K562 (cell line): ENCODE data around the gene HMGB1. TPM values are rescaled to one million over a fixed set of nuclear protein-coding genes. Genes with fewer than 3 reads are reported as not detected.
A peak's percentile ranks its signal among the peaks of the same experiment; 100 is the strongest.

Experiments used
- ADNP ChIP-seq: fragments of 200-800 bp; sonication (Bioruptor generic); IDR thresholded peaks from 2 replicates; pipeline ENCODE4 v1.6.1; 2016; ENCODE audit warnings: missing genetic modification characterization, missing compliant biosample characterization
- CREB1 ChIP-seq, 2 experiments: sonication (generic) in 1 of 2; formaldehyde crosslinking in 1 of 2; IDR thresholded peaks; 2 replicates each; pipeline versions ENCODE4 v1.6.1 to v1.8.0; 2012 to 2022; ENCODE audit warnings: inconsistent platforms in 1 of 2, mild to moderate bottlenecking in 1 of 2, missing genetic modification reagents in 1 of 2, moderate library complexity in 1 of 2
- CREB3L1 ChIP-seq: fragments of 450-650 bp; IDR thresholded peaks from 2 replicates; pipeline ENCODE4 v1.6.1; 2014; ENCODE audit warnings: low read depth, mild to moderate bottlenecking, moderate library complexity, borderline replicate concordance
- HOXB6 ChIP-seq: fragments of 250-450 bp; sonication (Bioruptor Pico); IDR thresholded peaks from 2 replicates; pipeline ENCODE4 v1.5.1; 2022; ENCODE audit warnings: mild to moderate bottlenecking, borderline replicate concordance
- PPARD ChIP-seq: fragments of 250-450 bp; sonication (Bioruptor Pico); IDR thresholded peaks from 2 replicates; pipeline ENCODE4 v1.8.0; 2022; ENCODE audit warnings: inconsistent platforms, mild to moderate bottlenecking, moderate library complexity
- RAD21 ChIP-seq, 2 experiments: fragments of 250-450 bp in 1 of 2; fragments of 450-650 bp in 1 of 2; sonication (Bioruptor Pico) in 1 of 2; formaldehyde crosslinking in 1 of 2; IDR thresholded peaks in 1 of 2; conservative IDR thresholded peaks in 1 of 2; 2 replicates each; pipeline versions ENCODE4 v1.4.0 to v1.8.0; 2020 to 2022; ENCODE audit warnings: mild to moderate bottlenecking in 2 of 2, moderate library complexity in 1 of 2
- SAFB ChIP-seq: fragments of 200-400 bp; formaldehyde crosslinking; IDR thresholded peaks from 2 replicates; pipeline ENCODE4 v1.6.1; 2017; ENCODE audit warnings: low read depth, low read length, borderline replicate concordance
- SIRT6 ChIP-seq: IDR thresholded peaks from one replicate; pipeline ENCODE4 v1.6.1; 2012; ENCODE audit warnings: low read depth, mild to moderate bottlenecking, control low read depth, inconsistent platforms, low read length, moderate library complexity
- STAT5A ChIP-seq: IDR thresholded peaks from 2 replicates; pipeline ENCODE4 v1.6.1; 2012; ENCODE audit warnings: low read length, inconsistent platforms, borderline replicate concordance
- TCF15 ChIP-seq: fragments of 250-450 bp; sonication (Bioruptor Pico); IDR thresholded peaks from 2 replicates; pipeline ENCODE4 v1.8.0; 2022; ENCODE audit warnings: moderate library complexity, mild to moderate bottlenecking, inconsistent platforms
- TCF3 ChIP-seq: sonication (generic); formaldehyde crosslinking; IDR thresholded peaks from 2 replicates; pipeline ENCODE4 v1.4.0; 2020; ENCODE audit warnings: mild to moderate bottlenecking, missing genetic modification reagents
- YY1 ChIP-seq, 3 experiments: IDR thresholded peaks; 2 replicates each; pipeline ENCODE4 v1.6.1; 2011; ENCODE audit warnings: low read length in 2 of 3, mild to moderate bottlenecking in 2 of 3, moderate library complexity in 2 of 3, borderline replicate concordance in 1 of 3, control low read depth in 1 of 3, low read depth in 1 of 3; ENCODE audit not compliant: insufficient read depth in 3 of 3, insufficient replicate concordance in 2 of 3, control insufficient read depth in 1 of 3, insufficient read length in 1 of 3; ENCODE audit errors: extremely low read depth in 1 of 3
- ZBTB49 ChIP-seq: sonication (generic); formaldehyde crosslinking; IDR thresholded peaks from 2 replicates; pipeline ENCODE4 v1.8.0; 2022; ENCODE audit warnings: missing genetic modification reagents, mild to moderate bottlenecking, borderline replicate concordance
- ZHX1 ChIP-seq: fragments of 150-350 bp; conservative IDR thresholded peaks from 2 replicates; pipeline ENCODE4 v1.6.1; 2014; ENCODE audit warnings: low read length
- ZNF143 ChIP-seq: sonication (generic); formaldehyde crosslinking; IDR thresholded peaks from 2 replicates; pipeline ENCODE4 v1.9.0; 2022; ENCODE audit warnings: mild to moderate bottlenecking, missing genetic modification reagents
- polyA plus RNA-seq, 8 experiments: library from polyadenylated mRNA; depleted of rRNA in 4 of 8; stranded (reverse) in 5 of 8; unstranded in 3 of 8; fragments of >200 nt; fragmentation: Nextera tagmentation in 2 of 8; fragmentation: Illumina TruSeq in 1 of 8; extraction: Ambion mirVana in 2 of 8; extraction: Trizol in 1 of 8; gene quantifications; 2 replicates each; pipeline versions ENCODE4 v1.2.1 to v1.2.3, GENCODE V29; 2011 to 2014; ENCODE audit warnings: inconsistent platforms in 1 of 8, missing spikeins in 1 of 8
- total RNA-seq, 7 experiments: library from RNA; depleted of rRNA in 6 of 7; stranded (reverse); fragments of >200 nt in 6 of 7; fragmentation: Illumina TruSeq in 2 of 7; extraction: Trizol in 2 of 7; gene quantifications; 2 replicates each; pipeline versions ENCODE4 v1.2.1 to v1.2.3, GENCODE V29; 2011 to 2021; ENCODE audit warnings: low replicate concordance in 1 of 7
- TF ChIP-seq, protein P1 (sequence below): fragments of 200-400 bp; formaldehyde crosslinking; IDR thresholded peaks from 2 replicates; pipeline ENCODE4 v1.6.1; 2017; ENCODE audit warnings: mild to moderate bottlenecking, low read depth, low read length, moderate library complexity

Gene HMGB1
- total and polyA plus RNA-seq, 9 of the 15 experiments (the other 6 are each of a cell fraction or from before 2014, with no cell fraction given), result 442 to 1,896 (median 933) TPM

- TF ChIP-seq CREB3L1 (no peak), TCF15 (no peak), SIRT6 (no peak), YY1 (IDR thresholded peaks at IDR 0.05; ENCODE audit: borderline replicate concordance in 1 of 3, control insufficient read depth in 1 of 3, extremely low read depth in 1 of 3, insufficient read depth in 3 of 3, insufficient read length in 1 of 3, insufficient replicate concordance in 2 of 3, low read depth in 1 of 3, low read length in 2 of 3) (no peak), ZNF143 (CRISPR knock-in tag) (no peak), CREB1 (IDR thresholded peaks at IDR 0.05) (no peak), CREB1 (CRISPR knock-in tag; IDR thresholded peaks at IDR 0.05) (no peak), ADNP (tag) (no peak), SAFB (no peak), PPARD (CRISPR knock-in tag) (no peak), RAD21 (CRISPR knock-in tag; conservative IDR thresholded peaks at IDR 0.05 in 1 of 2, IDR thresholded peaks at IDR 0.05 in 1 of 2) (no peak), ZHX1 (no peak), ZBTB49 (CRISPR knock-in tag) (no peak), HOXB6 (CRISPR knock-in tag) (no peak), TCF3 (CRISPR knock-in tag) (peak; percentile 72), STAT5A (peak; percentile 31; the same call in 1 of the 2 replicates)
- TF ChIP-seq, protein P1, sequence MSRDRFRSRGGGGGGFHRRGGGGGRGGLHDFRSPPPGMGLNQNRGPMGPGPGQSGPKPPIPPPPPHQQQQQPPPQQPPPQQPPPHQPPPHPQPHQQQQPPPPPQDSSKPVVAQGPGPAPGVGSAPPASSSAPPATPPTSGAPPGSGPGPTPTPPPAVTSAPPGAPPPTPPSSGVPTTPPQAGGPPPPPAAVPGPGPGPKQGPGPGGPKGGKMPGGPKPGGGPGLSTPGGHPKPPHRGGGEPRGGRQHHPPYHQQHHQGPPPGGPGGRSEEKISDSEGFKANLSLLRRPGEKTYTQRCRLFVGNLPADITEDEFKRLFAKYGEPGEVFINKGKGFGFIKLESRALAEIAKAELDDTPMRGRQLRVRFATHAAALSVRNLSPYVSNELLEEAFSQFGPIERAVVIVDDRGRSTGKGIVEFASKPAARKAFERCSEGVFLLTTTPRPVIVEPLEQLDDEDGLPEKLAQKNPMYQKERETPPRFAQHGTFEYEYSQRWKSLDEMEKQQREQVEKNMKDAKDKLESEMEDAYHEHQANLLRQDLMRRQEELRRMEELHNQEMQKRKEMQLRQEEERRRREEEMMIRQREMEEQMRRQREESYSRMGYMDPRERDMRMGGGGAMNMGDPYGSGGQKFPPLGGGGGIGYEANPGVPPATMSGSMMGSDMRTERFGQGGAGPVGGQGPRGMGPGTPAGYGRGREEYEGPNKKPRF, result no peak
Observed at GRCh38 chr13:30504081-30504480, 38.3 kb upstream of the HMGB1 start (continued).
